Muscle layer of colon (tissue), 2 donors: ENCODE data around the gene IMMP2L.

ENCODE experiments used
- H3K27ac ChIP-seq: one replicate; pipeline ENCODE4 v1.7.0; 2013; ENCODE audit warnings: low read depth, mild to moderate bottlenecking, low read length, moderate library complexity
- H3K27me3 ChIP-seq, 2 donors: one replicate each; pipeline ENCODE4 v1.7.0; 2013; ENCODE audit warnings: low read length in 2 of 2, mild to moderate bottlenecking in 2 of 2; ENCODE audit not compliant: insufficient read depth in 2 of 2, control insufficient read depth in 1 of 2
- H3K36me3 ChIP-seq: one replicate; pipeline ENCODE4 v1.7.0; 2013; ENCODE audit warnings: mild to moderate bottlenecking, low read length; ENCODE audit not compliant: insufficient read depth
- H3K4me1 ChIP-seq: one replicate; pipeline ENCODE4 v1.7.0; 2013; ENCODE audit warnings: mild to moderate bottlenecking, low read length; ENCODE audit not compliant: insufficient read depth
- H3K4me3 ChIP-seq, 2 donors: one replicate each; pipeline ENCODE4 v1.7.0; 2013; ENCODE audit warnings: low read length in 2 of 2, low read depth in 1 of 2, mild to moderate bottlenecking in 1 of 2, moderate library complexity in 1 of 2
- H3K9ac ChIP-seq: one replicate; pipeline ENCODE4 v1.7.0; 2013; ENCODE audit warnings: low read length
- H3K9me3 ChIP-seq: one replicate; pipeline ENCODE4 v1.7.0; 2013; ENCODE audit warnings: mild to moderate bottlenecking, low read length
- donor health status: abdominal sarcoma.
- donor health status: Adenocarcinoma of cecum.

IMMP2L gene

GRCh38 chr7:111059833-111060232 is 502.5 kb downstream of the IMMP2L start:
- no peaks in the 10 kb centered on the region for H3K9me3 ChIP-seq
- H3K27ac ChIP-seq, result no peak overlapping the region
- H3K4me3 ChIP-seq, result no peak overlapping the region
- no peaks in the 10 kb centered on the region for H3K36me3 ChIP-seq
- no peaks in the 10 kb centered on the region for H3K4me1 ChIP-seq
- H3K27me3 ChIP-seq, result no peaks in the 10 kb centered on the region
- H3K9ac ChIP-seq, result no peak overlapping the region

GRCh38 chr7:111057066-111057465 is 505.2 kb downstream of the IMMP2L start:
- H3K36me3 ChIP-seq, result no peaks in the 10 kb centered on the region
- no peak overlapping the region for H3K4me3 ChIP-seq
- H3K27ac ChIP-seq, result no peak overlapping the region
- no peak overlapping the region for H3K9ac ChIP-seq
- no peaks in the 10 kb centered on the region for H3K4me1 ChIP-seq
- H3K9me3 ChIP-seq, result no peaks in the 10 kb centered on the region
- no peaks in the 10 kb centered on the region for H3K27me3 ChIP-seq

GRCh38 chr7:111056371-111056770 is 505.9 kb downstream of the IMMP2L start:
- Histone ChIP-seq H3K27ac (no peak overlapping the region), H3K4me1 (no peaks in the 10 kb centered on the region), H3K9ac (no peak overlapping the region), H3K36me3 (no peaks in the 10 kb centered on the region), H3K9me3 (no peaks in the 10 kb centered on the region), H3K4me3 (no peak overlapping the region), H3K27me3 (no peaks in the 10 kb centered on the region)

- H3K9me3 ChIP-seq, result no peaks in the 10 kb centered on the region
- no peak overlapping the region for H3K27ac ChIP-seq
- H3K9ac ChIP-seq, result no peak overlapping the region
- H3K4me3 ChIP-seq, result no peak overlapping the region
- H3K36me3 ChIP-seq, result no peaks in the 10 kb centered on the region
- H3K4me1 ChIP-seq, result no peaks in the 10 kb centered on the region
- no peaks in the 10 kb centered on the region for H3K27me3 ChIP-seq
Measured at GRCh38 chr7:111053035-111053434, 509.3 kb downstream of the IMMP2L start.

GRCh38 chr7:111051832-111052231 is 510.5 kb downstream of the IMMP2L start:
- Histone ChIP-seq H3K36me3 (no peaks in the 10 kb centered on the region), H3K4me3 (no peak overlapping the region), H3K4me1 (no peaks in the 10 kb centered on the region), H3K9ac (no peak overlapping the region), H3K27ac (no peak overlapping the region), H3K9me3 (no peaks in the 10 kb centered on the region), H3K27me3 (no peaks in the 10 kb centered on the region)

GRCh38 chr7:111050875-111051416 is 511.3 kb downstream of the IMMP2L start:
- Histone ChIP-seq H3K36me3 (no peaks in the 10 kb centered on the region), H3K27me3 (no peaks in the 10 kb centered on the region), H3K9me3 (no peaks in the 10 kb centered on the region), H3K4me3 (no peak overlapping the region), H3K27ac (no peak overlapping the region), H3K4me1 (no peaks in the 10 kb centered on the region), H3K9ac (no peak overlapping the region)

GRCh38 chr7:111049971-111050680 is 512.2 kb downstream of the IMMP2L start:
- Histone ChIP-seq H3K4me3 (no peak overlapping the region), H3K9me3 (no peaks in the 10 kb centered on the region), H3K4me1 (peaks cover 6% of the 10 kb centered on the region), H3K36me3 (no peaks in the 10 kb centered on the region), H3K27me3 (no peaks in the 10 kb centered on the region), H3K9ac (no peak overlapping the region), H3K27ac (no peak overlapping the region)

GRCh38 chr7:111047595-111047994 is 514.7 kb downstream of the IMMP2L start:
- Histone ChIP-seq H3K36me3 (no peaks in the 10 kb centered on the region), H3K27me3 (no peaks in the 10 kb centered on the region), H3K9me3 (no peaks in the 10 kb centered on the region), H3K27ac (no peak overlapping the region), H3K4me3 (no peak overlapping the region), H3K4me1 (peaks cover 7% of the 10 kb centered on the region), H3K9ac (no peak overlapping the region)

- Histone ChIP-seq H3K4me3 (no peak overlapping the region), H3K27ac (no peak overlapping the region), H3K27me3 (no peaks in the 10 kb centered on the region), H3K9ac (no peak overlapping the region), H3K4me1 (peaks cover 7% of the 10 kb centered on the region), H3K36me3 (no peaks in the 10 kb centered on the region), H3K9me3 (no peaks in the 10 kb centered on the region)
Measured at GRCh38 chr7:111045449-111045848, 516.8 kb downstream of the IMMP2L start.

- no peaks in the 10 kb centered on the region for H3K36me3 ChIP-seq
- no peaks in the 10 kb centered on the region for H3K27me3 ChIP-seq
- no peak overlapping the region for H3K27ac ChIP-seq
- H3K9me3 ChIP-seq, result no peaks in the 10 kb centered on the region
- H3K4me1 ChIP-seq, result peaks cover 7% of the 10 kb centered on the region
- H3K4me3 ChIP-seq, result no peak overlapping the region
- H3K9ac ChIP-seq, result no peak overlapping the region
Measured at GRCh38 chr7:111043561-111043960, 518.7 kb downstream of the IMMP2L start.

- Histone ChIP-seq H3K4me3 (no peak overlapping the region), H3K36me3 (no peaks in the 10 kb centered on the region), H3K27me3 (no peaks in the 10 kb centered on the region), H3K9me3 (no peaks in the 10 kb centered on the region), H3K4me1 (peaks cover 7% of the 10 kb centered on the region), H3K9ac (no peak overlapping the region), H3K27ac (no peak overlapping the region)
Measured at GRCh38 chr7:111042842-111043241, 519.5 kb downstream of the IMMP2L start.

GRCh38 chr7:111041577-111041976 is 520.7 kb downstream of the IMMP2L start:
- H3K27ac ChIP-seq, result no peak overlapping the region
- H3K9me3 ChIP-seq, result no peaks in the 10 kb centered on the region
- no peaks in the 10 kb centered on the region for H3K36me3 ChIP-seq
- no peak overlapping the region for H3K4me3 ChIP-seq
- no peaks in the 10 kb centered on the region for H3K27me3 ChIP-seq
- peaks cover 7% of the 10 kb centered on the region for H3K4me1 ChIP-seq
- no peak overlapping the region for H3K9ac ChIP-seq
